CD4-positive, alpha-beta memory T cell (primary cell): Measurements from ENCODE around the gene GYS1. TPM values are rescaled to one million over a fixed set of nuclear protein-coding genes. Genes with fewer than 3 reads are reported as not detected.
"Not testable (repeated sequence)": the region's sequence is repeated elsewhere in the genome, so short reads cannot be mapped to it uniquely, and the experiment has no call there.

Experiments
- CTCF ChIA-PET: fragments of 350-600 bp; sonication (Branson Sonifier 250); formaldehyde crosslinking; loops from one replicate; lab custom pipeline; 2021; ENCODE audit warnings: inconsistent platforms; ENCODE audit not compliant: partially characterized antibody; lab: Charles Lee
- POLR2A ChIA-PET: fragments of 350-600 bp; sonication (Branson Sonifier 250); formaldehyde crosslinking; loops from one replicate; lab custom pipeline; 2021; ENCODE audit not compliant: partially characterized antibody; lab: Charles Lee
- DNase-seq, 5 donors: peaks; one replicate each; pipeline versions ENCODE4 v3.0.0 to v3.0.0-alpha.2; 2020 to 2022; ENCODE audit warnings: mixed read lengths in 1 of 5
- H3K27ac ChIP-seq: one replicate; pipeline ENCODE4 v1.7.0; 2013; ENCODE audit warnings: low read depth, low read length
- H3K27me3 ChIP-seq: 2 replicates; pipeline ENCODE4 v1.7.0; 2013; ENCODE audit warnings: mild to moderate bottlenecking, low read length, moderate library complexity; ENCODE audit not compliant: insufficient read depth
- H3K36me3 ChIP-seq: 2 replicates; pipeline ENCODE4 v1.7.0; 2013; ENCODE audit warnings: mild to moderate bottlenecking, low read length, moderate library complexity; ENCODE audit not compliant: insufficient read depth
- H3K4me1 ChIP-seq: 2 replicates; pipeline ENCODE4 v1.7.0; 2013; ENCODE audit warnings: mild to moderate bottlenecking, low read length, moderate library complexity; ENCODE audit not compliant: insufficient read depth
- H3K4me3 ChIP-seq, 2 donors: one replicate each; pipeline ENCODE4 v1.7.0; 2013; ENCODE audit warnings: low read length in 2 of 2, mild to moderate bottlenecking in 1 of 2
- H3K9me3 ChIP-seq, 2 donors: one replicate each; pipeline ENCODE4 v1.7.0; 2013; ENCODE audit warnings: low read length in 2 of 2, control low read depth in 1 of 2; ENCODE audit not compliant: control insufficient read depth in 1 of 2
- H3K27ac Mint-ChIP-seq, 7 donors: one replicate each; pipeline ENCODE4 v1.8.0; 2020 to 2021; ENCODE audit warnings: mixed read lengths in 7 of 7, mild to moderate bottlenecking in 6 of 7, inconsistent platforms in 3 of 7, moderate library complexity in 3 of 7
- H3K27me3 Mint-ChIP-seq, 2 donors: one replicate each; pipeline ENCODE4 v1.8.0; 2020 to 2021; ENCODE audit warnings: mixed read lengths in 2 of 2
- H3K36me3 Mint-ChIP-seq, 2 donors: one replicate each; pipeline ENCODE4 v1.8.0; 2020 to 2021; ENCODE audit warnings: mixed read lengths in 2 of 2, inconsistent platforms in 1 of 2, mild to moderate bottlenecking in 1 of 2
- H3K4me1 Mint-ChIP-seq, 4 donors: one replicate each; pipeline ENCODE4 v1.8.0; 2020 to 2021; ENCODE audit warnings: mixed read lengths in 4 of 4, mild to moderate bottlenecking in 1 of 4
- H3K4me3 Mint-ChIP-seq, 8 donors: one replicate each; pipeline ENCODE4 v1.8.0; 2020 to 2021; ENCODE audit warnings: mixed read lengths in 8 of 8, mild to moderate bottlenecking in 7 of 8, moderate library complexity in 6 of 8, inconsistent platforms in 3 of 8
- H3K9me3 Mint-ChIP-seq, 8 donors: one replicate each; pipeline ENCODE4 v1.8.0; 2020 to 2021; ENCODE audit warnings: mixed read lengths in 8 of 8, mild to moderate bottlenecking in 5 of 8, inconsistent platforms in 3 of 8, moderate library complexity in 1 of 8
- intact Hi-C: fragments of 100-400 bp; cut with micrococcal nuclease; formaldehyde crosslinking; loops from one replicate; pipeline ENCODE4 v1.15.1; 2023
- polyA plus RNA-seq, 2 donors: library from polyadenylated mRNA; unstranded; fragments of 300-500 nt; fragmentation: Illumina TruSeq; gene quantifications; one replicate each; pipeline ENCODE4 v1.2.3, GENCODE V29; 2021
- total RNA-seq, 2 experiments: library from RNA; stranded (reverse); gene quantifications; one replicate each; pipeline ENCODE4 v1.2.3, GENCODE V29; 2021

The GYS1 gene
- total and polyA plus RNA-seq, 4 experiments from 2014 or later = 30.6 to 56.4 (median 43.8) TPM

DNA sequence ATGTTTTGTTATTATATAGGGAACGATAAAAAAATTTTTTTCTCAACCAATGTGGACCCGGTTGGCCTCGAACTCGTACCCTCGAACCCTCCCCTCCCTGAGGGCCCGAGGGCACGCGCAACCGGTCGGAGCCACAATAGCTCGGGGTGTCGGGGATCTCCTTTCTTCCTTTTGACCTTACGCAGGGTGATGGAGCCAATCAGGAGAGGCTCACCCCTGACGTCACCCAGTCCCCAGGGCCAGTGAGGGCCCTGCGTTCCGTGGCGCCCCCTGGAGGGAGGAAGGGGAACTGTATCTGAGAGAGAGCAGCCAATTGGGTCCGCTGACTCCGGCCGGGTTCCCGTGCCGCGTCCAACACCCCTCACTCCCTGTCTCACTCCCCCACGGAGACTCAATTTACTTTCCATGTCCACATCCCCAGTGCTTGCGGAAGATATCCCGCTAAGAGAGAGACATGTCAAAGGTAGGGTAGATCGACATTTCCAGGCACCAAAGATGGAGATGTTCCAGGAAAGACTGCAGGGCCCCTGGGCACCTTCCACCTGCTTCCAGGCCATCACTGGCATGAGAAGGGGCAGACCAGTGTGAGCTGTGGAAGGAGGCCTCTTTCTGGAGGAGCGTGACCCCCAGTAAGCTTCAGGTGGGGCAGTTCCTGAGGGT lies 38.7 kb upstream of the GYS1 start, which contains the start of gene CGB2:
CGB2 (plus strand) TSS at position 249 of the 660 bp plus-strand sequence; CDS start at position 455, 206 bp downstream.
- H3K4me3 Mint-ChIP-seq = peak within 1 kb of the TSS in 1 of 8 donors; percentile 16
- peak; percentile 34 to 63 (median 52) for DNase-seq
- H3K9me3 ChIP-seq, H3K36me3 Mint-ChIP-seq, H3K36me3 ChIP-seq, POLR2A ChIA-PET, intact Hi-C loops, H3K27me3 Mint-ChIP-seq, H3K4me1 Mint-ChIP-seq, H3K27ac ChIP-seq, H3K4me1 ChIP-seq, CTCF ChIA-PET, H3K4me3 ChIP-seq, H3K27me3 ChIP-seq, H3K9me3 Mint-ChIP-seq: not testable (repeated sequence)
- H3K27ac Mint-ChIP-seq = peak within 1 kb of the TSS in 3 of 7 donors; percentile 17 to 78 (median 36)

DNA sequence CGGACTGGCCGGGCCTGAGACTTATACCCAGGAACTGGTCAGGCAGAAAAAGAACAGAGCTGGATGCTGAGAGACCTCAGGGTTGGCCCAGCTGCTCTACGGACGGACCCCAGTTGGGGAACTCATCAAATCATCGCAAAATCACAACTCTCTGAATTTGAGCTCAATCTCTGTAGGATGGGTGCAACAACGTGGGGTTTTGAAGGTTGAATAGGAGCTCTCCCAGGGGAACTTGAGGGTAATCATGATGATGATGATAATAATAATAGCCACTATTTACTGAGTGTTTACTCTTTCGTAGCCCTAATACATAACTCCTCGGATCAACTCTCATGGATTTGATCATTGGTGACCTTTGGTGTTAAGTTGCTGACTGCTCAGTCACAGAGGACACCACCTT lies 37.2 kb upstream of the GYS1 start:
- H3K36me3 ChIP-seq, CTCF ChIA-PET, DNase-seq, H3K4me1 Mint-ChIP-seq, intact Hi-C loops, H3K9me3 ChIP-seq, H3K27me3 Mint-ChIP-seq, H3K27ac ChIP-seq, POLR2A ChIA-PET, H3K27me3 ChIP-seq, H3K27ac Mint-ChIP-seq, H3K9me3 Mint-ChIP-seq, H3K36me3 Mint-ChIP-seq, H3K4me3 Mint-ChIP-seq, H3K4me1 ChIP-seq, H3K4me3 ChIP-seq: not testable (repeated sequence)

DNA sequence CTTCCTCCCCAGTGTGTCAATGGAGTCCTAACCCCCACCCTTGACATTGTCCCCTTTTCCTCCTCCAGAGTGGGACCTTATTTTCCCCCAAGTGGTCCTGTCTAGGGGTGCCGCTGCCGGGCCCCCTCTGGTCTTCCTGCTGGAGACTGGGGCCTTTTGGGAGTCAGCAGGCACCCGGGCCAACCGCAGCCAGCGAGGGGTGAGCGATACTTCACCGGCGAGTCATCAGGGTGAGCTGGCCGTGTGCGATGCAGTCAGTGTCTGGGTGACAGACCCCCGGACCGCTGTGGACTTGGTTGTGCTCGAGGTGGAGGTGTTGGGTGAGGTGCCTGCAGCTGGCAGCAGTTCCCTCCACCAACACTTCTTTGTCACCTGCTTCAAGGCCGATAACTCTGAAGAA lies 36.6 kb upstream of the GYS1 start:
- H3K4me1 Mint-ChIP-seq, H3K4me1 ChIP-seq, POLR2A ChIA-PET, H3K27ac Mint-ChIP-seq, DNase-seq, H3K27me3 Mint-ChIP-seq, H3K36me3 ChIP-seq, H3K27ac ChIP-seq, CTCF ChIA-PET, H3K9me3 Mint-ChIP-seq, H3K36me3 Mint-ChIP-seq, H3K9me3 ChIP-seq, H3K4me3 ChIP-seq, intact Hi-C loops, H3K27me3 ChIP-seq, H3K4me3 Mint-ChIP-seq: not testable (repeated sequence)

- H3K4me3 Mint-ChIP-seq, H3K27me3 ChIP-seq, H3K27ac Mint-ChIP-seq, H3K36me3 ChIP-seq, POLR2A ChIA-PET, H3K36me3 Mint-ChIP-seq, H3K4me3 ChIP-seq, H3K27me3 Mint-ChIP-seq, intact Hi-C loops, H3K4me1 Mint-ChIP-seq, H3K9me3 Mint-ChIP-seq, CTCF ChIA-PET, H3K9me3 ChIP-seq, H3K4me1 ChIP-seq, H3K27ac ChIP-seq, DNase-seq: not testable (repeated sequence)
Observed at GRCh38 chr19:49028686-49029085, 35.6 kb upstream of the GYS1 start.

- H3K27me3 Mint-ChIP-seq, POLR2A ChIA-PET, H3K4me3 Mint-ChIP-seq, H3K4me1 ChIP-seq, H3K27ac ChIP-seq, H3K36me3 Mint-ChIP-seq, DNase-seq, H3K36me3 ChIP-seq, H3K9me3 Mint-ChIP-seq, CTCF ChIA-PET, H3K9me3 ChIP-seq, H3K27me3 ChIP-seq, H3K4me3 ChIP-seq, intact Hi-C loops, H3K27ac Mint-ChIP-seq: not testable (repeated sequence)
- H3K4me1 Mint-ChIP-seq = peaks cover 6 to 10% (median 9%) of the 10 kb centered on the region in 4 donors
Observed at GRCh38 chr19:49025599-49025998, 32.5 kb upstream of the GYS1 start.

DNA sequence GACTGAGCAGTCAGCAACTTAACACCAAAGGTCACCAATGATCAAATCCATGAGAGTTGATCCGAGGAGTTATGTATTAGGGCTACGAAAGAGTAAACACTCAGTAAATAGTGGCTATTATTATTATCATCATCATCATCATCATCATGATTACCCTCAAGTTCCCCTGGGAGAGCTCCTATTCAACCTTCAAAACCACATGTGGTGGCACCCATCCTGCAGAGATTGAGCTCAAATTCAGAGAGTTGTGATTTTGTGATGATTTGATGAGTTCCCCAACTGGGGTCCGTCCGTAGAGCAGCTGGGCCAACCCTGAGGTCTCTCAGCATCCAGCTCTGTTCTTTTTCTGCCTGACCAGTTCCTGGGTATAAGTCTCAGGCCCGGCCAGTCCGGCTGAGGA lies 32.0 kb upstream of the GYS1 start:
- CTCF ChIA-PET, H3K9me3 Mint-ChIP-seq, H3K27ac Mint-ChIP-seq, H3K36me3 Mint-ChIP-seq, H3K4me3 ChIP-seq, H3K9me3 ChIP-seq, intact Hi-C loops, POLR2A ChIA-PET, H3K27ac ChIP-seq, H3K27me3 Mint-ChIP-seq, H3K27me3 ChIP-seq, H3K4me3 Mint-ChIP-seq, H3K36me3 ChIP-seq, DNase-seq: not testable (repeated sequence)
- peaks cover 9 to 15% (median 12%) of the 10 kb centered on the region in 4 donors for H3K4me1 Mint-ChIP-seq
- H3K4me1 ChIP-seq = peaks cover 12% of the 10 kb centered on the region

GRCh38 chr19:49024233-49024632 lies 31.1 kb upstream of the GYS1 start, which contains the start of gene CGB3:
Gene CGB3, minus strand, starts transcription at chr19:49024333. Its CDS starts 362 bp downstream, at chr19:49023971.
- peaks cover 15% of the 10 kb centered on the region for H3K4me1 ChIP-seq
- H3K9me3 ChIP-seq, H3K27me3 ChIP-seq, H3K27ac ChIP-seq, H3K4me3 ChIP-seq, CTCF ChIA-PET, H3K36me3 ChIP-seq, POLR2A ChIA-PET, intact Hi-C loops, H3K36me3 Mint-ChIP-seq, DNase-seq, H3K27me3 Mint-ChIP-seq, H3K27ac Mint-ChIP-seq, H3K4me3 Mint-ChIP-seq, H3K9me3 Mint-ChIP-seq: not testable (repeated sequence)
- peaks cover 10 to 23% (median 17%) of the 10 kb centered on the region in 4 donors for H3K4me1 Mint-ChIP-seq
